Epithelial cell of esophagus (primary cell): ENCODE data around the gene PAF1.

Experiments
- DNase-seq: peaks from one replicate; pipeline ENCODE4 v3.0.0; 2010; ENCODE audit warnings: low read depth
- H3K4me3 ChIP-seq: 2 replicates; pipeline ENCODE4 v1.5.1; 2011; ENCODE audit warnings: mild to moderate bottlenecking, low read length, control low read depth
- CTCF ChIP-seq: IDR thresholded peaks from 2 replicates; pipeline ENCODE4 v1.5.1; 2011; ENCODE audit warnings: low read depth, mild to moderate bottlenecking, low read length, control low read depth, inconsistent platforms; ENCODE audit not compliant: insufficient read depth; ENCODE audit errors: missing control alignments

Gene PAF1

GRCh38 chr19:39356647-39357046 lies 34.3 kb downstream of the PAF1 start:
- TF ChIP-seq CTCF: no peak
- no peak for DNase-seq
- no peak overlapping the region for H3K4me3 ChIP-seq

- no peak for TF ChIP-seq CTCF
- no peak overlapping the region for H3K4me3 ChIP-seq
- no peak for DNase-seq
Observed at GRCh38 chr19:39356073-39356472, 34.8 kb downstream of the PAF1 start.

GRCh38 chr19:39355253-39355652 lies 35.7 kb downstream of the PAF1 start:
- no peak overlapping the region for H3K4me3 ChIP-seq
- TF ChIP-seq CTCF: no peak
- no peak for DNase-seq

- TF ChIP-seq CTCF: no peak
- H3K4me3 ChIP-seq: no peak overlapping the region
- no peak for DNase-seq
Observed at GRCh38 chr19:39352381-39353255, 38.3 kb downstream of the PAF1 start.

- DNase-seq: no peak
- H3K4me3 ChIP-seq: no peak overlapping the region
- TF ChIP-seq CTCF: no peak
Observed at GRCh38 chr19:39351537-39352064, 39.3 kb downstream of the PAF1 start.

GRCh38 chr19:39350156-39350555 lies 40.8 kb downstream of the PAF1 start:
- DNase-seq: no peak
- no peak for TF ChIP-seq CTCF

More at GRCh38 chr19:39350156-39350555, 40.8 kb downstream of the PAF1 start:
- H3K4me3 ChIP-seq: no peak overlapping the region
